HCT116 (cell line): ENCODE measurements around the gene PXMP2. TPM values are rescaled to one million over a fixed set of nuclear protein-coding genes. Genes with fewer than 3 reads are reported as not detected.

Source experiments
- ATAC-seq: fragments of 200-7000 bp; cut with Tn5 transposase; 2 replicates; pipeline ENCODE4 v1.9.1; 2020; ENCODE audit warnings: mild to moderate bottlenecking, moderate library complexity
- BruUV-seq: library from RNA; stranded (reverse); fragments of 400-500 nt; replicated peaks from 2 replicates; lab custom pipeline; 2021; lab: Mats Ljungman, UMichigan
- CTCF ChIA-PET: fragments of 300-600 bp; sonication (Branson Sonifier 250); formaldehyde crosslinking; loops from one replicate; lab custom pipeline; 2021; ENCODE audit warnings: antibody characterized with exemption; lab: Charles Lee
- POLR2A ChIA-PET: fragments of 300-600, 350-600 bp; sonication (Branson Sonifier 250); formaldehyde crosslinking; loops from one replicate; lab custom pipeline; 2021; ENCODE audit warnings: antibody characterized with exemption; lab: Charles Lee
- RAD21 ChIA-PET, 2 experiments: fragments of 300-600 bp; sonication (Branson Sonifier 250); formaldehyde crosslinking; loops; one replicate each; lab custom pipeline; 2023; ENCODE audit warnings: low total read pairs in 2 of 2; ENCODE audit not compliant: uncharacterized antibody in 2 of 2, unreplicated experiment in 2 of 2, low non-redundant PET in 1 of 2; lab: Charles Lee
- DNase-seq: peaks from one replicate; pipeline ENCODE4 v3.0.0-alpha.2; 2010; ENCODE audit warnings: low read depth, low spot score
- H2AFZ ChIP-seq: fragments of 200-600 bp; shearing (Covaris generic), sonication (generic); 2 replicates; pipeline ENCODE4 v1.6.1; 2017; ENCODE audit warnings: low read depth, mixed run types, mixed read lengths, antibody characterized with exemption, low read length; ENCODE audit not compliant: poor library complexity, severe bottlenecking
- H3K27ac ChIP-seq: 2 replicates; pipeline ENCODE4 v1.5.1; 2012; ENCODE audit warnings: low read depth, low read length
- H3K27me3 ChIP-seq: fragments of 200-600 bp; sonication (generic); 2 replicates; pipeline ENCODE4 v1.6.1; 2016; ENCODE audit warnings: mixed run types, low read length, mixed read lengths; ENCODE audit not compliant: insufficient read depth
- H3K36me3 ChIP-seq, 2 experiments: fragments of 200-500 bp in 1 of 2; fragments of 200-600 bp in 1 of 2; sonication (Bioruptor generic) in 1 of 2; sonication (generic) in 1 of 2; 2 replicates each; pipeline versions ENCODE4 v1.5.1 to v1.6.1; 2014 to 2016; ENCODE audit warnings: low read length in 2 of 2, inconsistent platforms in 1 of 2, mixed read lengths in 1 of 2, mixed run types in 1 of 2; ENCODE audit not compliant: insufficient read depth in 2 of 2, control insufficient read depth in 1 of 2
- H3K4me1 ChIP-seq, 2 experiments: fragments of 200-600 bp in 1 of 2; sonication (generic) in 1 of 2; 2 replicates each; pipeline versions ENCODE4 v1.5.1 to v1.6.1; 2012 to 2017; ENCODE audit warnings: low read length in 2 of 2, inconsistent platforms in 1 of 2, mild to moderate bottlenecking in 1 of 2, mixed read lengths in 1 of 2, mixed run types in 1 of 2, moderate library complexity in 1 of 2; ENCODE audit not compliant: insufficient read depth in 2 of 2, control insufficient read depth in 1 of 2
- H3K4me2 ChIP-seq: fragments of 200-600 bp; sonication (generic); 2 replicates; pipeline ENCODE4 v1.6.1; 2017; ENCODE audit warnings: mixed run types, low read length, mixed read lengths
- H3K4me3 ChIP-seq, 2 experiments: fragments of 200-600 bp in 1 of 2; sonication (generic) in 1 of 2; replicated peaks in 1 of 2; 2 replicates each; pipeline ENCODE4 v1.5.1; 2011 to 2016; ENCODE audit warnings: low read length in 2 of 2, control low read depth in 1 of 2, low read depth in 1 of 2, mild to moderate bottlenecking in 1 of 2, mixed read lengths in 1 of 2, mixed run types in 1 of 2
- H3K79me2 ChIP-seq: fragments of 200-600 bp; sonication (generic); 2 replicates; pipeline ENCODE4 v1.6.1; 2017; ENCODE audit warnings: mild to moderate bottlenecking, mixed run types, low read length, moderate library complexity, mixed read lengths; ENCODE audit not compliant: insufficient read depth
- H3K9ac ChIP-seq: fragments of 200-600 bp; sonication (generic); 2 replicates; pipeline ENCODE4 v1.6.1; 2016; ENCODE audit warnings: low read length, mixed read lengths
- H3K9me2 ChIP-seq: fragments of 200-600 bp; sonication (generic), shearing (Covaris generic); 2 replicates; pipeline ENCODE4 v1.6.1; 2017; ENCODE audit warnings: mixed run types, mild to moderate bottlenecking, moderate library complexity; ENCODE audit not compliant: insufficient read depth
- H3K9me3 ChIP-seq, 2 experiments: fragments of 200-500 bp in 1 of 2; fragments of 200-600 bp in 1 of 2; sonication (Bioruptor generic) in 1 of 2; sonication (generic) in 1 of 2; 2 replicates each; pipeline ENCODE4 v1.6.1; 2014 to 2017; ENCODE audit warnings: low read length in 2 of 2, mixed read lengths in 2 of 2, inconsistent platforms in 1 of 2, low read depth in 1 of 2, mild to moderate bottlenecking in 1 of 2, mixed run types in 1 of 2, moderate library complexity in 1 of 2; ENCODE audit not compliant: control insufficient read depth in 1 of 2, insufficient read depth in 1 of 2
- H4K20me1 ChIP-seq: fragments of 200-600 bp; sonication (generic), shearing (Covaris generic); 2 replicates; pipeline ENCODE4 v1.6.1; 2017; ENCODE audit warnings: mixed run types, mild to moderate bottlenecking, moderate library complexity; ENCODE audit not compliant: insufficient read depth
- ELF1 ChIP-seq: IDR thresholded peaks from 2 replicates; pipeline ENCODE4 v1.6.1; 2012; ENCODE audit warnings: low read depth, borderline replicate concordance
- EZH2phosphoT487 ChIP-seq: fragments of 200-600 bp; IDR thresholded peaks from 2 replicates; pipeline ENCODE4 v1.6.1; 2018; ENCODE audit warnings: antibody characterized with exemption, borderline replicate concordance
- FOSL1 ChIP-seq: IDR thresholded peaks from 2 replicates; pipeline ENCODE4 v1.6.1; 2012; ENCODE audit warnings: low read depth
- JUND ChIP-seq: IDR thresholded peaks from 2 replicates; pipeline ENCODE4 v1.6.1; 2012
- MAX ChIP-seq: IDR thresholded peaks from 2 replicates; pipeline ENCODE4 v1.6.1; 2012
- POLR2A ChIP-seq: IDR thresholded peaks from 2 replicates; pipeline ENCODE4 v1.7.0; 2011; ENCODE audit warnings: borderline replicate concordance; ENCODE audit not compliant: insufficient read depth, insufficient read length; ENCODE audit errors: extremely low read depth
- POLR2AphosphoS5 ChIP-seq: IDR thresholded peaks from 2 replicates; pipeline ENCODE4 v1.6.1; 2011; ENCODE audit warnings: mild to moderate bottlenecking, low read depth, low read length, moderate library complexity
- RAD21 ChIP-seq: IDR thresholded peaks from 2 replicates; pipeline ENCODE4 v1.6.1; 2012; ENCODE audit warnings: low read depth, mild to moderate bottlenecking
- REST ChIP-seq: IDR thresholded peaks from 2 replicates; pipeline ENCODE4 v1.6.1; 2012; ENCODE audit warnings: low read depth
- SIN3A ChIP-seq: IDR thresholded peaks from 2 replicates; pipeline ENCODE4 v1.6.1; 2012; ENCODE audit warnings: low read depth
- SRF ChIP-seq: IDR thresholded peaks from 2 replicates; pipeline ENCODE4 v1.6.1; 2012; ENCODE audit warnings: low read depth
- TCF7L2 ChIP-seq: IDR thresholded peaks from 2 replicates; pipeline ENCODE4 v1.7.0; 2011; ENCODE audit warnings: borderline replicate concordance, inconsistent platforms; ENCODE audit not compliant: insufficient read depth, insufficient read length; ENCODE audit errors: extremely low read depth
- intact Hi-C: fragments of 100-400 bp; cut with micrococcal nuclease; formaldehyde crosslinking; loops from 2 replicates; pipeline ENCODE4 v1.10.0; 2022
- total RNA-seq: library from RNA; stranded (reverse); gene quantifications from one replicate; pipeline ENCODE4 v1.2.1, GENCODE V29; 2021; ENCODE audit not compliant: unreplicated experiment

The PXMP2 gene
- total RNA-seq, 1 experiment from 2014 or later, result 30.9 TPM

- TF ChIP-seq REST, result no peak
- TF ChIP-seq JUND, result no peak
Measured at GRCh38 chr12:132660996-132661395, 26.4 kb upstream of the PXMP2 start (continued).

- TF ChIP-seq POLR2A (no peak), REST (no peak), EZH2phosphoT487 (no peak), SRF (no peak), FOSL1 (no peak), MAX (no peak), TCF7L2 (no peak), POLR2AphosphoS5 (no peak), SIN3A (no peak), ELF1 (no peak), RAD21 (no peak)
- TF ChIP-seq, all 23 proteins: peak for 0
- POLR2A ChIA-PET, result no interaction called here
- Histone ChIP-seq H4K20me1 (no peaks in the 10 kb centered on the region), H3K79me2 (0 out of 2 replicates have a peak, but pooled peaks cover 3% of the 10 kb centered on the region), H3K27ac (no peak overlapping the region), H3K4me1 (no peaks in the 10 kb centered on the region), H3K36me3 (peaks cover 76 to 78% of the 10 kb centered on the region in 2 experiments), H3K9me2 (no peaks in the 10 kb centered on the region), H3K4me2 (no peak overlapping the region), H2AFZ (no peak overlapping the region), H3K9ac (no peak overlapping the region), H3K4me3 (no peak overlapping the region), H3K27me3 (no peaks in the 10 kb centered on the region), H3K9me3 (no peaks in the 10 kb centered on the region)
- no peak for ATAC-seq
- BruUV-seq, result no TSS peak
- intact Hi-C loops, result no loop called here
- RAD21 ChIA-PET, result no interaction called here
- CTCF ChIA-PET, result no interaction called here
- DNase-seq, result no peak
Measured at GRCh38 chr12:132661972-132662371, 25.4 kb upstream of the PXMP2 start.
